Posterior cingulate gyrus (tissue), 11 donors: ENCODE results near the gene PTPRN2.

Source experiments
- DNase-seq, 10 donors: peaks; one replicate each; pipeline versions ENCODE4 v3.0.0 to v3.0.0-alpha.2; 2020 to 2021; ENCODE audit warnings: mixed read lengths in 3 of 10
- intact Hi-C: fragments of 100-400 bp; cut with DNase I; formaldehyde crosslinking; loops from one replicate; pipeline ENCODE4 v1.15.1; 2023

PTPRN2 gene

DNA sequence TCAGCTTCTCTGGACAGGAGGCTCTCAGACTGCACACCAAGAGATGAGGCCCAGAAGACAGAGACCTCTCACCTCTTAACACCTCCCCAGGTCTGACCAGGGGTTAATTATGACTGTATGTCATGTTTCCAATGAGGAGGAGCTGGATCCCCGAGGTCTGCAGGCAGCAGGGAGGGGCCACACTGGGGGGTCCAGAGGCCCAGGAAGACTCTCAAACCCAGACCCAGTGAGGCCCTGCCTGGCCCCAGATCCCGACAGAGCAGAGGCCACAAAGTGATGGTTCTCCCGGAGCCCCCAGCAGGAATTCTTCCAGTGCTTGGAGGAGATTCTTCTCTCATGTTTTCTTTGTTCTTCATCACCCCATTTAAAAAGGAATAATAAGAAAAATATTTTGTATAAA lies 28.8 kb downstream of the PTPRN2 start:
- peak in 1 of 10 donors; percentile 49 for DNase-seq
- intact Hi-C loops, result no loop called here

DNA sequence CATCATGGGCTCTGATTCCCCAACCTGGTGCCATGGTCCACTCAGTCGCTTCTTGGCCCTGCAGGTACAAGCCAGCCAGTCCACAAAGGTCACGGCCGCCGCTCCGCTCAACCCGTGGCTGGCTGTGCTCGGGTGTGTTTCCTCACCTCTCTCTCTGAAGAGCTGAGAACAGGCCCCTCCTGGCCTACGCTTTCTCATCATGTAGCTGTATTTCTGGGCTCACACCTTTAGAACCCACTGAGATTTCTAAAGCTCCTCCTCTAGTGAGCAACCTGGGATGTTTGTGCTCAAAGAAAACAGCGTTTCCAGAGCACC lies 30.2 kb downstream of the PTPRN2 start:
- peak in 2 of 10 donors; percentile 73 to 75 for DNase-seq
- intact Hi-C loops, result no loop called here

DNA sequence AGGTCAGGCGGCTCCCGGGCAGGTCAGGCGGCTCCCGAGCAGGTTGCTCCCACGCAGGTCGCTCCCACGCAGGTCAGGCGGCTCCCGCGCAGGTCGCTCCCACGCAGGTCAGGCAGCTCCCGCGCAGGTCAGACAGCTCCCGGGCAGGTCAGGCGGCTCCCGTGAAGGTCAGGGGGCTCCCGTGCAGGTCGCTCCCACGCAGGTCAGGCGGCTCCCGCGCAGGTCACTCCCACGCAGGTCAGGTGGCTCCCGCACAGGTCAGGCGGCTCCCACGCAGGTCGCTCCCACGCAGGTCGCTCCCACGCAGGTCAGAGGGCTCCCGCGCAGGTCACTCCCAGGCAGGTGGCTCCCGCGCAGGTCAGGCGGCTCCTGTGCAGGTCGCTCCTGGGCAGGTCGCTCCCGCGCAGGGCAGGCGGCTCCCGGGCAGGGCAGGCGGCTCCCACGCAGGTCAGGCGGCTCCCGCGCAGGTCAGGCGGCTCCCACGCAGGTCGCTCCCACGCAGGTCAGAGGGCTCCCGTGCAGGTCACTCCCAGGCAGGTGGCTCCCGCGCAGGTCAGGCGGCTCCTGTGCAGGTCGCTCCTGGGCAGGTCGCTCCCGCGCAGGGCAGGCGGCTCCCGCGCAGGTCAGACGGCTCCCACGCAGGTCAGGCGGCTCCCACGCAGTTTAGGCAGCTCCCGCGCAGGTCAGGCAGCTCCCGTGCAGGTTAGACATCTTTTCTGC lies 30.7 kb downstream of the PTPRN2 start:
- intact Hi-C loops, result no loop called here
- DNase-seq, result peak in 1 of 10 donors; percentile 64

DNA sequence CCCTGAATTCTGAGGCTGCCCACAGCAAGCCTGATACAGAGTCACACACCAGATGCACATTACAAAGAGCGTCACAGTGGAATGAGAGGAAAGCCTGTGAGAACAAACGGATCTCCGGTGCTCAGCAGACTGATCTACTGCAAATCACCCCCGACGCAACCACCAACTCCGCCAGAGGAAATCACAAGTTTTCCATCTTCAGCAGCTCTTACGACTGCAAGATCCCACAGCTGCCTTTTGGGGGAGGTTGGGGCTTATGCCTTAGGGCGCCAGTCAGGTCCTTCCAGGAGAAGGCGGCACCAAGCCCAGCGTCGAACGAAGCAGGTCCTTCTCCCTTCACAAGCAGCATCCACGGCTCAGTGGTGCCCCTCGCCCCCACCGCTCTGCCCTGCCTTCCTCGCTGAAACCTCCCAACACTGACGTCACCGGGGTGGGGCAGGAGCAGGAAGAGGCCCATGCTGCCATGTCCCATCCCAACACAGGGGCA lies 32.5 kb downstream of the PTPRN2 start:
- intact Hi-C loops, result no loop called here
- no peak for DNase-seq

DNA sequence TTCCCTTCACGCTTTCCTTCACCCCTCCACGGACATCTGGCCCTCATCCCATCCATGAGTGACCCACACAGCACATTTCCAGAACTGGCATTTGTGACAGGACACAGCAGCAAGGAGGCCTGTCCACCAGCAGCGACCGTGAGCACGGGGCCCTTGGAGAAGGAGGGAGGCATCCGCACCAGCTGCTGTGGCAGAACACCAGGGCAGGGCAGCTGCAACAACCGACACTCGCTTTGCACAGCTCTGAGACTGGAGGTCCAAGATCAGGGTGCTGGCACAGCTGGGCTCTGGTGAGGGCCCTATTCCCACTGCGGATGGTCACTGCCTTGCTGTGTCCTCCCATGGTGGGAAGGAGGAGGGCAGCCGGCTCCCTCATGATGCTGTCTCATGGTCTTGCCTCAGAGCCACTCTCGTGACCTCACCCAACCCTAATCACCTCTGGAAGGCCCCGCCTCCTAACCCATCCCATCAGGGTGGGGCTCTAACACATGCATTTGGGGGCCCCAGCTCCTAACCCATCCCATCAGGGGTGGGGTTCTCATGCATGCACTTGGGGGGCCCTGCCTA lies 36.7 kb downstream of the PTPRN2 start:
- intact Hi-C loops, result no loop called here
- DNase-seq, result no peak

DNA sequence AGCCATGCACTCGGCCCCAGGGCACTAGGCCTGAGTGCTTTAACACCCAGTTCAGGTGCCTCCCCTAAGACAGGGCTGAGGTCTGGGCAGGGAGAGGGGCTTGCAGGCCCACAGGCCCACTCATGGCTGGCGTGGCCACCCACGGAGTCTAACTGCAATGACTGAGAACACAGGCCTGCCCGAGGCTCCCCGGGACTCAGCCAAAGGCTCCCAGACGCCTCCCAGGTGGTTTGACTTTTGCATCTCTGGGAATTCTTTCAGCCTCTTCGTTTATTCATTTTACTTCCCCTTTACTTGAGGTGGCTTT lies 37.3 kb downstream of the PTPRN2 start:
- intact Hi-C loops, result no loop called here
- DNase-seq, result peak in 1 of 10 donors; percentile 80

DNA sequence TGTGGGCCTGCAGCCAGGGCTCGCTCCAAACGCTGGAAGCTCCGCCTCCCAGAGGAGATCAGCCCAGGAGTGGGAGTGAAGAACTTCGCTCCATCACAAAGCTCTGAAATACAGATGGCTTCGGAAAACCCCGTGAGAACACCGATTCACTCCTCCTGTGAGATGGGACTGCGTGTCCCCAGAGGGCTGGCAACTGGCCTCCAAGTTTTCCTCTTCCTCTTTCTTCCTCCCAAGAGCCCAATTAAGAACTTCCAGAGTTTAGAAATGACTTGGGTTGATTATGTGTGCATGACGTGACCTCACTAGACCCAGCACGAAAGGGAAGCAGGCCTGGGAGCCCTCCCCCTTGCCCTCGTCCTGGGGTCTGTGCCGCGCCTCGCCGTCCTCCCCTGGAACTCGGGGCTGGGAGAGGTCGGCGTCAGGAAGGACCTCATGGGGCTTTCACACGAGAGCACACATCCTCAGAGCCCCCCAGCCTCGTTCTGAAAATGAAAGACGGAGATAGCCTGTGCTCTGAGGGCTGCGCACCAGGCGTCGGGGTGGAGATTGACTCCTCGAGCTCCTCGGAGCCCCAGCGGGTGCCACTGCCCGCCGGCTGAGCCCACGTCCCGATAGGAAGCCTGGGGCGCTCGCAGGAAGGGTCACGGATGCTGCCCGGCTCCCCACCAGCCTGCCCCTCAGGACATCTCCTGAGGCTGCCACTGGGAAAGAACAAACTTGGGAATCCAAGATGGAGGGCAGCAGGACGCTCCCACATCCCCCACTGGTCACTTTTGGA lies 37.8 kb downstream of the PTPRN2 start:
- intact Hi-C loops, result no loop called here
- DNase-seq, result peak; percentile 32 to 97 (median 82)

DNA sequence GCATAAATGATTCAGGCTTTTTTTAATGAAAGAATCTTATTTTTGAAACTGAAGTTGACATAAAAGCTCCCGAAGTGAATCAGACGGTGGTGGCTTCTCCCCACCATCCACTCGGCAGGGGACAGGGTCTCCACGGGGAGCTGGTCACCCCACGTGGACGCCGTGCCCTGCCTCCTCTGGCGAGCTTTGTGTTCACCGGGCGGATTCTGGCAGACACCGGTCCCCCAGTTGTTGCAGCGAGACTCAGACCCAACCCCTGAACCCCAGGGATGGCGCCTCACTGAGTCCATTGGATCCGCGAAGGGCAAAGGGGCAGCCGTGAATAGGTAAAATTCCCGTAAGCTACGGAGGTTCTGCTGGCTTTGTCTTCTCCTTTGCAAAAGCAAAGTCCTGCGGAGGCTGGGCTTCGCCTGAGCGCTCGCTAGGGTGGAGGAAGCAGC lies 38.4 kb downstream of the PTPRN2 start:
- peak in 1 of 10 donors; percentile 80 for DNase-seq
- intact Hi-C loops, result no loop called here

DNA sequence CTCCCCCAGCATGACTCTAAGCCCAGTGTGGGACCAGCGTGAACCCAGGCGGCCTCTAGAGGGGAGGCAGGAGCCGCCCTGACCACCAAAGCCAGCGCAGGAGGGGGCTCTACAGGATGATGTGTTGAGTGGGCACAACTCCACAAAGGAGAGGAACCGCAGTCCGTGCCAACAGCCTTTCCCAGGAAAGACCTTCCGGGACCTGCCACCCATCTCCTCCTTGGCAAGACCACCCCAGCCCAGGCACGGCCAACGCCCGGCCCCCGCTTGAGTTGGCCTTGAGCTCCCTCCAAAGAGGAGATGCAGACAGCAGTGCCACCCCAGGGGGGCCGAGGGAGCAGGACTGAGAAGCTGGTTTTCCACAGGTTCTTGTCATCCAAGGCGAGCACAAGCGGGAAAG lies 38.9 kb downstream of the PTPRN2 start:
- intact Hi-C loops, result no loop called here
- peak in 3 of 10 donors; percentile 79 to 88 (median 82) for DNase-seq

DNA sequence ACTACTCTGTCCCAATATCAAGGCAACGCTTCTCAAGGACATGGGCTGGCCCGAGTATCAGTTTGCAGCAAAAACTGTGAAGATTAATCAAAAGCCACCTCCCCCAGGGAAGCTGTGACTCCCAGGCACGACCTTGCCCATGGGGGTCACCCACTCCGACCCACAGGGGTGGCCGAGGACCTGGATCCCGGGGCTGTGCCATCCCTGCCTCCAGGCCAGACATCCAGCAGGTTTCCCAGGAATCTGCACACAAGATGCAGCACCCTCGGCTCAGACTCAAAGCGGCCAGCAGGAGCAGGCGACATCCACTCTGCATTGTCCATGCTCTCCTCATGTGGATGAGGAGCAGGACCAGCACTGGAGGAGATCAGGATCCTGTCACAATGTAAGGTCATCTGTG lies 39.8 kb downstream of the PTPRN2 start:
- intact Hi-C loops, result no loop called here
- DNase-seq, result peak in 1 of 10 donors; percentile 84

DNA sequence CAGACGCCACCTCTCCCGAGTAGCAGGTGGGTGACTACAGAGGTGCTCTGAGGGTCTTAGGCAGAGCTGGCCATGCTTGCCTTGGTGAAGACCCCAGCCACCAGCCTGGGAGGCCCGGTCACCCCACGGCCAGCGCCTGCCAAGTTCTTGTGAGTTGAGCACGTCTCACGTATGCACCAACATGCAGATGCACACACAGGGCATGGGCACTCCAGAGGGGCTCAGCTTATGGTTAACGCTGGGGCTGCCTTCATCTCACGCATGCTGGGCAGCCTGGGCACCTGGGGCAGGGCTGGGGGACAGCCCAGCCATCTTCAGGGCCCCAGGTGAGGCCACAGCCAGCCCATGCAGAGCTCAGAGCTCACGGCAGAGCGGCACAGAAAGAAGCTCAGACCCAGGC lies 41.0 kb downstream of the PTPRN2 start:
- intact Hi-C loops, result no loop called here
- peak in 1 of 10 donors; percentile 74 for DNase-seq

DNA sequence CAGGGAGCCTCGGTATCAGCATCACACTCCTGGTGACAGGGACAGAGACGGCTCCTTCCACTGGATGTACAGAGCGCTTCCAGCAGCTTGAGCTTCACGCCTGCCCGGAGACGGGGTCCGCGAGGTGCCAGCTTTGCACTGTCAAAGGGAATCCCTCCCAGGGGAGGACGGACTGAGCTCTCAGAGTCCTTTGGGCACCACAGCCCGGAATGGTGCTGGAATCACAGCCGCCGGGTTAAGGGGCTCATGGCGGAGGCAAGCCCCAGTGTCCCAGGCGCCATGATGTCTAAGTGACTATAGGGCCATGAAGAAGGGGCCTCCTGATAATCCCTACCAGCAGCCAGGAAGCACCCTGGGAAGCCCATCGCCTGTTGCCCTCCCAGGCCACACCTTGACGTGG lies 41.4 kb downstream of the PTPRN2 start:
- no peak for DNase-seq
- intact Hi-C loops, result no loop called here

DNA sequence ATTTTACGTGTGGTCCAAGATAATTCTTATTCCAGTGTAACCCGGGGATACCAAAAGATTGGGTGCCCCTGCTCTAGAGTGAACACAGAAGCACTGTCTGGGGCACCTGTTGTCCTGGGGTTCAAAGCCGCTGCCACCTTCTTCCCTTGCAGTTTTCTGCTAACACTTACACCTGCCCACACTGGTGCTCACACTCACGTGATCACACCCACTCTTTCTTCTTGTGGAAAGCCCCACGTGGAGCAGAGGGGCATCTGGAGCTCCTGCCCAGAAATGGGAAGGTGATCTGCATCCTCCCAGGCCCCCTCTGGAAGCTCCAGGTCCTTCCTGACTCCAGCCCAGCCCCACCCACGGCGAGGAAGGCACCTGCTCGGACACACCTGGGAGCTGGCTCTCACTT lies 42.9 kb downstream of the PTPRN2 start:
- no peak for DNase-seq

DNA sequence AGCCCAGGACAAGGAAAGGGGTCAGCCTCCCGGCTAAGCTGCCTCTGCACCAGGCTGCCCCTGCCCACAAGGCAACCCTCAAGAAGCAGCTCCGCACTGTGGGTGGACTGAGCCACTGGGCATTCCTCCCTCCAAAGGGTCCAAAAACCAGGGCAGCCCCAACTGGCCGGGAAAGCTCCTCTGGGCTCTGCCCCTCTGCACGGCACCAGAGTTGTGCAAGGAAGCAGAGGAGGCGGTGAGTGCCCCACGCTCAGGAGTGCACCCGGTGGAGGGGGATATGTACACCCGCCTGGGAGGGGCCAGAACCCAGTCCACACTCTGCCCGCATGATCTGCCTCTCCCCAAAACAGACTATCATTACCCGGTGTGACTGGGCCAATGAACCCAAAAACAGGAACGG lies 43.8 kb downstream of the PTPRN2 start:
- intact Hi-C loops, result no loop called here
- no peak for DNase-seq

More for the DNA sequence above, 42.9 kb downstream of the PTPRN2 start:
- intact Hi-C loops, result no loop called here

DNA sequence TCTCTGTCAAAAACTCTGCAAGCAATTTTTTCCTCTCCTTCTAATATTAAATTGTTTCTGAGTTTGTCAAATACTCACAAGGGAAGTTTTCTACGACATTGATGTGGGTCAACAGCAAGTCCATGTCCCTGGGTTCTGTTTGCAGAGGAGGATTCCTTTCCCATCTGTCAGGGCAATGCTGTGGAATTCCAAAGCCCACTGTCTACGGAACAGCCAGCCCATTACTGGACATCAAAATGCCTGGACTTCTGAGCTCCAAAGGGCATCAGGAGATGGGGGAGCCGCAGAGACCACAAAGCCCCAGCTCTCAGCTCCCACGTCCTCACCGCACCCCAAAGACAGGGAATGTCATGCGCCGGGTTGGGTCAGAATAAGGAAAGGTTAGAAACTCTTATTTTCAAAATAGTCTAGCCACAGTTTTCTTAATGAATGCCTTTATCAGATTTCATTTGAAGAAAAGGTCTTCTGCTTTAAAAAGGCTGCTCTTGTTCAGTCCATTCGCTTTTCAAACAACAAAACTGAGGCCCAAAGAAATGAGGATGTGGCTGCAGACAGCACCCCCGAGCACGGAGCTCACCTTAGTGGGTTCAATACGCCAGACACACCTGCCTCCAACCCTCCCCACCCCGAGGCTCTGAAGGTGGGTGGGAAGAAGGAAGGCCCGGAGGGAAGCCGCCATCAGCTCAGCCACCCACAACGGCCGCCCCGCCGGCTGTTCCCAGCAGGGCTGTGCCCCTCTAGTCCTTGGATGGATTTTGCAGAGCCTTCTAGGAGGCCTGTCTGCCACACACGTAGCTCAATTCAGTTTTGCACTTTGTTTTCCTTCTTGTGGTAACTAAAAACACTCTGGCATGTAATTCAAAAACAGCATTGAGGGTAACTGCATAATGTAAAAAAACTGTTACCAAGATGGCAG lies 44.7 kb downstream of the PTPRN2 start:
- no peak for DNase-seq
- intact Hi-C loops, result no loop called here

DNA sequence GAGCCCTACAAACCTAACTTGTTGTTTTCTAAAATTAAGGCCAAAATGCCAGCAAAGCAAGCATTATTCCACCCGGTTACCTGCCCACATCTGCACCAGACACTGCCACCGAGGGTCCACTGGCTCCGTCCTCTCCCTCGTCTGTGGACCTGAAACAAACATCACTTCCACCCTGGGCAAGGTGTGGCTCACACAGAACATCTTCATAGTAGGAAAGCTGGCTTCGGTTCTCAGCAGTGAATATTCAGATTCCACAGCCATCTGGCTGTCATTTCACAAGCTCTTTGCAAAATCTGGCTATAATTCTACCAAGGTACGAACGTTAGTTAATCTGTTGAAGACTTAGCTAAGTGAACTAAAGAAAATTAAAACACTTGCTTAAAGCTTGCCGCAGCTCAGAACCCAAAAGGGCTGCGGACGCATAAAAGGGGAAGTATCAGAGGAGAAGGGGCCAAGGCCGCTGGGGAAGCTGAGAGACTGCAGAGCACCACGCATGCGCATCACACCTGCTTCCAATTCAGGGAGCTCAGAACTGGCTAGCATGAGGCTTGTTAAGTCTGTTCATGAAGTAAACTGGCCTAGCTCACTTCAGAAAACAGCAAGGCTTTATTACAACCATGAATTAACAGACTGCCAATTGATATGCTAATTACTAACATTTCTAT lies 46.1 kb downstream of the PTPRN2 start:
- peak in 7 of 10 donors; percentile 28 to 92 (median 61) for DNase-seq
- intact Hi-C loops, result no loop called here

DNA sequence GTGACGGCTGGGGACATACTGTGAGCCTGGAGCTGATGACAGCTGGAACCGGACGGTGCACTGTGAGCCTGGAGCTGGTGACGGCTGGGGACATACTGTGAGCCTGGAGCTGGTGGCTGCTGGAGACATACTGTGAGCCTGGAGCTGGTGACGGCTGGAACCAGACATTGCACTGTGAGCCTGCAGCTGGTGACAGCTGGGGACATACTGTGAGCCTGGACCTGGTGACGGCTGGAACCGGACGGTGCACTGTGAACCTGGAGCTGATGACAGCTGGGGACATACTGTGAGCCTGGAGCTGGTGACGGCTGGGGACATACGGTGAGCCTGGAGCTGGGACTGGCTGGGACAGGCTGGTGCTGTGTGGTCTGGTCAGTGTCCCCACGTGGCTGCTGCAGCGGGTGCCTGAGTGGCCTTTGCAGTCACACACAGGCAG lies 47.9 kb downstream of the PTPRN2 start:
- peak in 2 of 10 donors; percentile 79 to 81 for DNase-seq
- intact Hi-C loops, result no loop called here

DNA sequence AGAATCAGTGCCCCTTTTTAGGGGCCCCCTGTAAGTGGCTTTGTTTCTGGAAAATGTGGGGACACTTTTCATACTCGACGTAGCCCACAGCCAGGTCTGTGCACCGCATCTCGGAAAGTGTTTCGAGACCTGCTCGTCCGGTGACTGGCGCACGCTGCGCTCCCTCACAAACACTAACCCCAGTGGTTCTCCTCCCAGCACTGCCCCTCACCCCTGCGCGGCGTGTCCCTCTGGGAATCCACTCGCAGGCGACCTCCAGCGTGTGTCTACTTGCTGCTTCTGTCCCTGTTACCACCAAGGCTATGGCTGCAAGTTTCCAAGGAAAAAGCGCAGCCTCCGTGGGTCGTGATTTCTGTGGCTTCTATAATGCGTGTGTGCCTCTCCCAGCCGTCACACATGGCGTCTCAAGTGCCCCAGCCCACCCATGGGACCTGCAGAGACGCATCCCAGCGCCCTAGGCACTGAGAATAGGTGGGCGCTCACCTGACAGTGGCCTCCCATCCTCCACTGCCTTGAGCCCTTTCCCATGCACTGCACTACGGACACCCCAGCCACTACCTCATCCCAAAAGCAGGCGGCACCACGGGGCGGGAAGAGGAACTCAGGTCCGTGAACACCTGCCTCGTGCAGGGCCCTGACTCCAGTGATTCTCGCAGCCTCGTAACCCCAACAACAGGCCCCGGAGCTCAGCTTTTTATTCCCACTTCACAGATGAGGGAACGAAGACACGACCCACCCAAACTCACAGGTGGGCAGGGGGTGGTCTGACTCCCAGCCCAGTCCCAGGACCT lies 49.3 kb downstream of the PTPRN2 start:
- intact Hi-C loops, result no loop called here
- DNase-seq, result peak in 2 of 10 donors; percentile 72 to 78

DNA sequence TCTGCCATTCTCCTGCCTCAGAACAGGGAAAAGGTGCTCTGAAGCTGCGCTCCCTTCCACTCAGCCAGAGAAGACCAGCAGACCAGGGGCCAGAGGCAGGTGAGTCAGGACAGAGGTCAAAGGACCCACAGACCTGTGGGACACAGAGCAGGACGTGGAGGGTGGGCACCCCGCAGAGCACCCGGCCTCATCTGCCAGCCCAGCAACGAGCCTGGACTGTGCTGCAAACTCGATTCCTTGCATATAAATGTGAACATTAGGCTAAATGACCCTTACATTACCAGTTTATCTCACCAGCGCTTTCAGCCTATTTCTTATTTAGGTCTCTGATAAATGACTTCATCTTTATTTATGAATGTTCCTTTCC lies 50.1 kb downstream of the PTPRN2 start:
- DNase-seq, result peak in 1 of 10 donors; percentile 52
- intact Hi-C loops, result no loop called here
